Common myeloid progenitor, CD34-positive (primary cell): ENCODE results near the gene NUDT4.

Source experiments
- CTCF ChIA-PET: fragments of 350-600 bp; sonication (Branson Sonifier 250); formaldehyde crosslinking; loops from one replicate; lab custom pipeline; 2021; ENCODE audit warnings: antibody characterized with exemption; lab: Charles Lee
- POLR2A ChIA-PET: fragments of 350-600 bp; sonication (Branson Sonifier 250); formaldehyde crosslinking; loops from one replicate; lab custom pipeline; 2021; ENCODE audit warnings: antibody characterized with exemption; lab: Charles Lee
- DNase-seq, 3 donors: peaks; one replicate each; pipeline versions ENCODE4 v3.0.0 to v3.0.0-alpha.2; 2013
- H3K27ac ChIP-seq, 2 experiments: 1 replicate in 1 of 2; 2 replicates in 1 of 2; pipeline ENCODE4 v1.7.0; 2013; ENCODE audit warnings: inconsistent platforms in 2 of 2, low read length in 2 of 2, mild to moderate bottlenecking in 2 of 2, low read depth in 1 of 2, moderate library complexity in 1 of 2; ENCODE audit not compliant: severe bottlenecking in 2 of 2, insufficient read depth in 1 of 2, poor library complexity in 1 of 2
- H3K27me3 ChIP-seq, 5 experiments: replicated peaks in 2 of 5; 1 replicate in 3 of 5; 2 replicates in 2 of 5; pipeline versions ENCODE4 v1.6.1 to v1.7.0; 2013; ENCODE audit warnings: low read length in 4 of 5, mild to moderate bottlenecking in 2 of 5, moderate library complexity in 2 of 5, inconsistent platforms in 1 of 5; ENCODE audit not compliant: insufficient read depth in 5 of 5, control insufficient read depth in 4 of 5
- H3K36me3 ChIP-seq, 4 experiments: 1 replicate in 2 of 4; 2 replicates in 2 of 4; pipeline versions ENCODE4 v1.6.1 to v1.7.0; 2013; ENCODE audit warnings: low read length in 3 of 4, control low read depth in 1 of 4, mild to moderate bottlenecking in 1 of 4; ENCODE audit not compliant: control insufficient read depth in 4 of 4, insufficient read depth in 4 of 4
- H3K4me1 ChIP-seq, 4 experiments: 1 replicate in 3 of 4; 2 replicates in 1 of 4; pipeline versions ENCODE4 v1.6.1 to v1.7.1; 2013; ENCODE audit warnings: low read length in 3 of 4, mild to moderate bottlenecking in 3 of 4, control low read depth in 1 of 4, inconsistent platforms in 1 of 4, moderate library complexity in 1 of 4; ENCODE audit not compliant: control insufficient read depth in 4 of 4, insufficient read depth in 4 of 4; ENCODE audit errors: control extremely low read depth in 1 of 4
- H3K4me3 ChIP-seq, 7 experiments: 1 replicate in 4 of 7; 2 replicates in 3 of 7; pipeline versions ENCODE4 v1.5.1 to v1.7.0; 2013; ENCODE audit warnings: mild to moderate bottlenecking in 7 of 7, low read length in 6 of 7, moderate library complexity in 6 of 7, inconsistent platforms in 2 of 7, low read depth in 2 of 7, control low read depth in 1 of 7; ENCODE audit not compliant: insufficient read depth in 4 of 7, control insufficient read depth in 1 of 7; ENCODE audit errors: extremely low read depth in 1 of 7
- H3K9me3 ChIP-seq, 5 experiments: 1 replicate in 4 of 5; 2 replicates in 1 of 5; pipeline versions ENCODE4 v1.6.1 to v1.7.1; 2013; ENCODE audit warnings: low read length in 4 of 5, mild to moderate bottlenecking in 2 of 5, inconsistent platforms in 1 of 5, low read depth in 1 of 5, moderate library complexity in 1 of 5; ENCODE audit not compliant: control insufficient read depth in 4 of 5, insufficient read depth in 2 of 5; ENCODE audit errors: control extremely low read depth in 1 of 5
- WGBS: methylation state at CpG from one replicate; pipeline ENCODE4 v1.1.5; 2013; ENCODE audit not compliant: insufficient coverage; 5-methylcytosine and 5-hydroxymethylcytosine counted together

NUDT4 gene

DNA sequence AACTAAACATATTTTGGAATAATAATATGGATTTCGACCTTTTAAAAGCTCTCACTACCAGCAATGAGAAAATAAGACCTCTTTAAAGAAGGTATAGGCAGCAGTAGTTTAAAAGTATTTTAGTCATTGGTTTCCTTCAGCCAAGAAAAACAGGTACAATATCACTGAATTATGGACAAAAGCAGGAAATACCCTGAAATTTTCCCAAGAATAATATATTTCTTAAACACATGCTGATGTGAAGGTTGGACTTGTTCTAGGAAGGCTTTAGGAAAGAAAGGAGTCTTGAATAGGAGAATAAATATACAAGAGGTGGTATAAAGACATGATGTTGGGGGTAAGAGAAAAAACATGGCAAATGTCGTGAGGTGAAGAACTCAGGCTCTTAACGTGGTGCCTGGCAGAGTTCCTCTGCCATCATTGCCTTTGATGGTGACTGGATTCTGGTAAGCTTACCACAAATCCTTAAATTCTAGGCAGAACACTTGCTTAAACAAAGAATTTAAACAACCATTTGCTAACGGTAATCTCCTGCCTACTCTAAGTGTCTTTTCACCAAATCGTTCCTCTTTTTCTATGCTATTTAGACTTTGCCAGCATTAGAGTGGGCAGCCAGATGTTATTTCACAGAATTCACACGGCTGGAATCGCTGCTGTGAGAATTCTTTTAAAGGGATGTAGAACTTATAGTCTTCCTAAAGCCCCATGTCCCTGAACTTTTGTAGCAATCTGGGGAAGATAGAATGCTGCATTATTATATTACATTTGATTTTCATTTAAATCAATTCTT is 11.9 kb upstream of the NUDT4 start:
- no peaks in the 10 kb centered on the region for H3K9me3 ChIP-seq
- no peak overlapping the region for H3K4me3 ChIP-seq
- no peak for DNase-seq
- peaks cover 0 to 16% (median 9%) of the 10 kb centered on the region in 5 experiments for H3K27me3 ChIP-seq
- no peak overlapping the region for H3K27ac ChIP-seq
- ChIA-PET CTCF (interaction anchor here (0.6 kb wide), 1 partner anchor 64 kb away, joined by 3 read pairs; no protein-coding TSS in a partner anchor), POLR2A (no interaction called here)
- H3K36me3 ChIP-seq, result no peaks in the 10 kb centered on the region
- H3K4me1 ChIP-seq, result peaks cover 0 to 17% (median 12%) of the 10 kb centered on the region in 4 experiments
- 71% methylated on average over 2 of the region's 7 CpGs for WGBS

DNA sequence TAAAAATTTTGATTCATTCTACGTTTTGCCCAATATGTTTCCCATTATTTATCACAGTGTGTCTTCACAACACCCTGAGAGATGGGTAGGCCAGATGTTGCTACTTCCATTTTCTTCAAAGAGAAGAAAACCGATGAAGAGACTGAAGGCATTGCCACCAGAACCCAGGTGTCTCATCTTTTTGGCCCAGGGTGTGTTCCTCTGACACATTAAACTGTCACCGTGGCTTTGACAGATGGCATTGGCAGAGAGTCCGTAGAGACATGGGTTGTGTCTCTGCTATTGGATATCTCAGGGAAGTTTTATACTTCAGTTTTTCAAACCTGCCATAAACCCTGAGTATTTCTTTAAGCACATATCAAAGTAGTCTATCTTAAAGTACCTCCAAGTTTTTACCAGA is 11.3 kb upstream of the NUDT4 start:
- WGBS, result 100% methylated on average over 2 of the region's 4 CpGs
- Histone ChIP-seq H3K4me3 (no peak overlapping the region), H3K4me1 (peaks cover 0 to 17% (median 12%) of the 10 kb centered on the region in 4 experiments), H3K9me3 (no peaks in the 10 kb centered on the region), H3K27ac (no peak overlapping the region), H3K36me3 (no peaks in the 10 kb centered on the region), H3K27me3 (peaks cover 0 to 14% (median 9%) of the 10 kb centered on the region in 5 experiments)
- CTCF ChIA-PET, result no interaction called here
- POLR2A ChIA-PET, result no interaction called here
- DNase-seq, result no peak

DNA sequence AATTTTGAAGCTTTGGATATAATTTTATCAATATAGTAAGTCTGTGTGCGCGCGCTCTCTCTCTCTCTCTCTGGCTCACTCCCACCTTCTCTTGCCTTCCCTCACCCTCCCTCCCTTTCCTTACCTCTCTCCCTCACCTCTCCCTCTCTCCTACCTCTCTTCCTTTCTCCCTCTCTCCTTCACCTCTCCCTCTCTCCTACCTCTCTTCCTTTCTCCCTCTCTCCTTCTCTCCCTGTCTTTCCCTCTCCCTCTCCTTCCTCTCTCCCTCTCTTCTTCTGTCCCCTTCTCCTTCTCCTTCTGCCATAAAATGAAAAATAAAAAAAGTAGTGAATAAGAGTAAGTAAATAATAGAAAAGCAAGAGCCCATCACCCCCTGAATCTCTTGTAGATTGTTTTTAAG is 9.0 kb upstream of the NUDT4 start:
- H3K36me3 ChIP-seq, result no peaks in the 10 kb centered on the region
- H3K27ac ChIP-seq, result no peak overlapping the region
- no peak overlapping the region for H3K4me3 ChIP-seq
- H3K4me1 ChIP-seq, result peaks cover 0 to 19% (median 11%) of the 10 kb centered on the region in 4 experiments
- ChIA-PET CTCF (interaction anchor here (1.1 kb wide), 1 partner anchor 39 kb away, joined by 3 read pairs; no protein-coding TSS in a partner anchor), POLR2A (no interaction called here)
- WGBS, result 100% methylated on average over 1 of the region's 3 CpGs
- DNase-seq, result no peak
- peaks cover 0 to 6% (median 2%) of the 10 kb centered on the region in 5 experiments for H3K27me3 ChIP-seq
- H3K9me3 ChIP-seq, result no peaks in the 10 kb centered on the region

DNA sequence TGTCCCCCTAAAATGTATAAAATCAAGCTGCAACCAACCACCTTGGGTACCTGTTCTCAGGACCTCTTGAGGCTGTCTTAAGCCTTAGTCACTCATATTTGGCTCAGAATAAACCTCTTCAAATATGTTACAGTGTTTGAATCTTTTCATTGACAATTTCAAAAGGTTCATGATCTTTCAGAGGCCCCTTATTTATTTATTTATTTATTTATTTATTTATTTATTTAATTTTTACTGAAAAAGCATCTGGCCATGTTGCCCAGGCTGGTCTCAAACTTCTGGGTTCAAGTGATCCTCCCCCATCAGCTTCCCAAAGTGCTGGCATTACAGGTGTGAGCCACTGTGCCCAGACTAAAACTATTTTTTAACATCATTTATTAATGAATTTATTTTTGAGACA is 8.2 kb upstream of the NUDT4 start:
- Histone ChIP-seq H3K4me3 (no peak overlapping the region), H3K4me1 (peaks cover 0 to 12% (median 6%) of the 10 kb centered on the region in 4 experiments), H3K9me3 (no peaks in the 10 kb centered on the region), H3K27me3 (peaks cover 0 to 7% (median 2%) of the 10 kb centered on the region in 5 experiments), H3K36me3 (no peaks in the 10 kb centered on the region), H3K27ac (no peak overlapping the region)
- CTCF ChIA-PET, result interaction anchor here (0.6 kb wide), 1 partner anchor 373 kb away, joined by 3 read pairs; no protein-coding TSS in a partner anchor
- POLR2A ChIA-PET, result interaction anchor here (1.2 kb wide), 1 partner anchor 11 kb away, joined by 3 read pairs; no protein-coding TSS in a partner anchor
- DNase-seq, result no peak

GRCh38 chr12:93370947-93371346 is 6.8 kb upstream of the NUDT4 start:
- no peak overlapping the region for H3K27ac ChIP-seq
- H3K36me3 ChIP-seq, result no peaks in the 10 kb centered on the region
- DNase-seq, result no peak
- 100% methylated on average over 5 of the region's 6 CpGs for WGBS
- H3K27me3 ChIP-seq, result peaks cover 0 to 7% (median 2%) of the 10 kb centered on the region in 5 experiments
- peaks cover 0 to 8% (median 3%) of the 10 kb centered on the region in 4 experiments for H3K4me1 ChIP-seq
- no peak overlapping the region for H3K4me3 ChIP-seq
- ChIA-PET POLR2A (no interaction called here), CTCF (interaction anchor here (1.5 kb wide), 1 partner anchor 10 kb away, joined by 3 read pairs; no protein-coding TSS in a partner anchor)
- H3K9me3 ChIP-seq, result no peaks in the 10 kb centered on the region

DNA sequence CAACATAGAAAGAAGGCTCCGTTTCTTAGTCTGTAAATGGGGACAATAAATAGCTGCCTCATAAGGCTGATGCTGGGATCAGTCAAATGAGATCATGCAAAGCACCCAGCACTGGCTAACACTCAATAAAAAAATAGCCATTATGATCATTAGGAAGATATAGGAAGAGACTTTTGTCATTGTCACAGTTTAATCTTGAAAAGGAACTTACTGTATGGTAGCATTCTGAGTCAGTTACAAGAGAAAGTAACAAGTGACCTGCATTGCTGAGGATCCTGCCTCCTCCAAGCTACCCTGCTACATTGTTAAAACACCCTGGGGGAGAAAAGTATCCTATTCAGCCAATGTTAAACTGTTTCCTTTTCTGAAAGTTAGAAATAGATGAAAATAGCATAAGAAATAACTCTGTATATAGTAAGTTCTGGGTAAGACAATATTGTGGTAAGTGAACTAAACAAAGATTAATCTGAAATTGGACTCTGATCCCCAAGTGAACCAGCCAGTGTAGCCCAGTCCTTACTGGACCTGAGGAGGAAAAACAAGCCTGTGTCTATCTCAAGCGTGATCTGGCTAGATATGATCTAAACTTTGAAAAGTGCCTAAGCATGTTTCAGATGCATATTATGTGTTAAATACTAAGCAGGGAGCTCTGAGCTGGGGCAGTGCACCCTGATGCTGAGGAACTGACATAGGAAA is 3.6 kb upstream of the NUDT4 start:
- Histone ChIP-seq H3K27ac (peak overlapping the region in 1 of 2 experiments; percentile 74), H3K4me1 (peaks cover 1 to 29% (median 13%) of the 10 kb centered on the region in 4 experiments), H3K27me3 (peaks cover 0 to 5% (median 0%) of the 10 kb centered on the region in 5 experiments), H3K4me3 (no peak overlapping the region), H3K36me3 (no peaks in the 10 kb centered on the region), H3K9me3 (no peaks in the 10 kb centered on the region)
- CTCF ChIA-PET, result interaction anchor here (0.6 kb wide), 1 partner anchor 374 kb away, joined by 3 read pairs; no protein-coding TSS in a partner anchor
- POLR2A ChIA-PET, result no interaction called here
- no peak for DNase-seq
- WGBS, result 100% methylated on average over 1 of the region's 2 CpGs
